Measurements from ENCODE around the gene EXTL2.
"Not testable (repeated sequence)": the region's sequence is repeated elsewhere in the genome, so short reads cannot be mapped to it uniquely, and the experiment has no call there.

EXTL2 gene

DNA sequence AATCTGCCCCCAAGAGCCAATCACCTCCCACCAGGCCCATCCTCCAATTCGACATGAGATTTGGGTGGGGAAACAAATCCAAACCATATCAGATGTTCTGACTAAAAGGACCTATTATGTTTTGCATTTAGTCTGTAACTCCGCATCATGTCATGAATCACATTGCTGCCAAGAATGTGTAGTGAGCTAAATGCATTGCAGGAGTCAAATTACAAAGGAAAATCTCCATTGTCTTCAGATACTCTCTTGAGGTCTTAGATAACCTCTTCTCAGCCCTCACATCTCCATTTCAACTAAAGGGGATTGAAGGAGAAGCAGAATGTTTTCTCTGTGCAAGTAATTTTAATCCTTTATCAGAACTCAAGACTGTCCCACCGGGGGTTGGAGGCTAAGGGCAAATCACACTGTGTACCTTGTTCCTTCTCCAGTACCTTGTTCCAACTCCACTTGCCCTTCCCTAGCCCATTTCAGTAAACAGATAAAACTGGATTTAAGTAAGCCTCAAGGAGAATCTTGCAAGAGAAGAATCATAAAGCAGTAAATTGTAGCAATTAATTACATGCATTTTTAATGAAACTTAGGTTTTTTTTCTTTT, 34.1 kb downstream of the EXTL2 start:
- DNase-seq (ENCODE audit: low read depth) = peak; percentile 80

DNA sequence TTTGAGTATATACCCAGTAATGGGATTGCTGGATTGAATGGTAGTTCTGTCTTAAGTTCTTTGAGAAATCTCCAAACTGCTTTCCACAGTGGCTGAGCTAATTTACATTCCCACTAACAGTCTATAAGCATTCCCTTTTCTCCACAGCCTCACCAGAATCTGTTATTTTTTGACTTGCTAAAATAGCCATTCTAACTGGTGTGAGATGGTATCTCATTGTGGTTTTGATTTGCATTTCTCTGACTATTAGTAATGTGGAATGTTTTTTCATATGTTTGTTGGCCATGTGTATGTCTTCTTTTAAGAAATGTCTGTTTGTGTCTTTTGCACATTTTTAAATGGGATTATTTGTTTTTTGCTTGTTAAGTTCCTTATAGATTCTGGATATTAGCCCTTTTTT, 39.5 kb downstream of the EXTL2 start:
- peak; percentile 70 for DNase-seq (ENCODE audit: low read depth)

DNA sequence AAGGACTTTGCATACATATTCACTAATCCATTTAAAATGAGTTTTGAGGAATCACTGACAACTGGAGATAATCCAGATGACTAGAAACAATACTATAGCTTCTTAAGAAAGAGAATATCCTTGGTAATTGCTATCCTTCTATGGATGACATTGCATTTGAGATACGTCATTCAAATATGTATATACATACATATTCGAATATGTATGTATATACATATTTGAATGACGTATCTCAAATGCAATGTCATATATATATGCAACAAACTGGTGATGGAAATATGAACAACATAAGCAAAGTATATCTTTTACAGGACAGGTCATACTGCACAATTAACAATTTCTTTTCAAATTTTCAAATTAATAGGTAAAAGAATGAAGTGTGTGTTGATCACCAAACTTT, 41.7 kb downstream of the EXTL2 start:
- no peak for DNase-seq (ENCODE audit: low read depth)

DNA sequence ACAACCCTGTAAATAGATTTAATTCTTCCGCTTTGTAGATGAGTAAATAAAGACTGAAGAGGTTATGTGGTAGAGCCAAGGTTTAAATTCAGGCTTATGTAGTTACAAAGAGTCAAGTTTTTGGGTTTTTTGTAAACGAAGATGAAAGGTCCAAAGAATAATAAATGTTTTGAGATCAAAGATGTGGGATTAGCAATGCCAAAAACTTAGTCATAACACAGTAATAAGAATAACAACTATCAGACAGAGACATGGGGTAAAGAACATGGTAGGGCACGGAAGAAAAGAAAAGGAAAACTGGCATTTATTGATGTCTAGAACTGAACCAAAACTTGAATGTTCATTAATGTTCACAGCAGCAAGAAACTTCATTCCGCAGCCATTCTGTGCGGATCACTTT, 42.9 kb downstream of the EXTL2 start:
- no peak for DNase-seq (ENCODE audit: low read depth)

DNA sequence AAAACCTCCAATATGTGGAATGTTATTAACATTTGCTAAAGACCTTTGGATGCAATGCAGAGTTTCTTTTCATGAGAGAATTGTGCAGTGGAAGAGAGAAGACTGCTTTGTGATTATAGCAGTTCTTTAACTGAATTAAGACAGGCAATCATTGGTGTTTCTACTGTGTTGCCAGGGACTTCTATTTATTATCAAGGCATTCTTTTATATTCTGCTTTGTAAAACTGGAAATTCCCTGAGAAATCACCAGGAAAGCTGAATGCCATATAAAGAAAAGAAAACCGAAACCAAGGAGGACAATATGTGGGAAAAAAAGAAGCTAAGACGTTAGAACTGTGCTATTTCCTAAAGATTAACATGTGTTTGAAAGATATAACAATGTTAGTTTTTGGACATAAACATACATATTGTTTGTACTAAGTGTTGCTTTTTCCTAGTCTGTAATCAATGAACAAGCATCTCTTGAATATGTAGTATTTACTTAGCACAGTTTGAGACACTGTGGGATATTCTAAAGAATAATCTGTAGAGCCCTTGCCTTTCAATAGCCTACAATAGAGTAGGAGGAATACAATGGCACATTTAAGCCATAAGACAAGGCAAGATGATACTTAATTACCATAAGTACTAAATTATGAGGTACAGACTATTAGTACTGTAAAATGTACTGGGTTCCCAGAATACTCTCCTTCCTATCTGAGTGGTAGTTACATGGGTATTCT, 47.1 kb downstream of the EXTL2 start:
- peak; percentile 24 for DNase-seq (ENCODE audit: low read depth)

DNA sequence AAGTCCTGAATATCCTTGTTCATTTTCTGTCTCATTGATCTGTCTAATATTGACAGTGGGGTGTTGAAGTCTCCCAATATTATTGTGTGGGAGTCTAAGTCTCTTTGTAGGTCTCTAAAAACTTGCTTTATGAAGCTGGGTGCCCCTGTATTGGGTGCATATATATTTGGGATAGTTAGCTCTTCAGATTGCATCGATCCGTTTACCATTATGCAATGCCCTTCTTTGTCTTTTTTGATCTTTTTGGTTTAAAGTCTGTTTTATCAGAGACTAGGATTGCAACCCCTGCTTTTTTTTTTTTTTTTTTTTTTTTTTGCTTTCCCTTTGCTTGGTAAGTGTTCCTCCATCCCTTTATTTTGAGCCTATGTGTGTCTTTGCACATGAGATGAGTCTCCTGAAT, 51.5 kb downstream of the EXTL2 start:
- not testable (repeated sequence) for DNase-seq (ENCODE audit: low read depth)

DNA sequence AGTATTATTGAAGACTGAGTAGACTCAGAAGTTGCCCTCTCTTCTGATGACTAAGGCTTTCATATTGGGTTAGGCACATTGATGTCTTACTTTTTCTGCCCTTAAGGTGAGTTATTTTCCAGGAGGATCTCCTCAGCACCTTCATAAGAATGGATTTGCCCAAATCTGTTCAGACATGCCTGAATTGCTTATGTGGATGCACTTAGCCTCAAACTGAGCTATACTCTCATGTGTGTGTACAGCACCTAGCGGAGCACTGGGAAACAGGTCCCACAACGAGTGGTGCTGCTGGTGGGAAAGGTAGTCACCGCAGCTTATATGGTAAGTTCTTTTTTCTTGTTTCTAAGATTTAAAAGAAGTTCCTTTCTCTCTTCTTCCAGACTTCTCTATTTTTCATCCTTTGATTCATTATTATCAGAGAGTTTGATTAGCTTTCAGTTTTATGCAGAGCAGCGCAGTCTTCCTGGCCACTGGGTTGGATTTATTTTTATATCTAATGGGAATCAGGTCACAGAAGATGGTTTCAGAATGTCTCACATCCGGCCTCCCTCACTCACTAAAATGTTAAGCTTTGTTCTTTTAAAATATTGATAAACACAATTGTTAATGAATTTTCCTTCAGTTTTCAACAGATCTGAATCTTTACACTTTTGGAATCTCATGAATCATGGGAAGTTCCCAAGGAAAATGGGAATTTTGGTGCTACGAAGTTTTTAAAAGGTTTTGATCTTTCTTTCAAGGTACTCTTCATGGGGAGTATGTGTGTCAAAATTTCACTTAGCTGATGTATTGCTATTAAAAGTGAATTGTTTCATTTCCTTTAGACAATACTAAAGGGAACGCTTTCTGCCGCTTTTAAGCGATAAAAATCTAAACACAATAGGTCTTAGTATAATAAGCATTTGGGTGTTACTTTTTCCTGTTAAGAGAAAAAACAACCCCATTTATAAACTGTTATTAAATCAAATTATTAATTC, 58.5 kb downstream of the EXTL2 start:
- no peak for DNase-seq (ENCODE audit: low read depth)

DNA sequence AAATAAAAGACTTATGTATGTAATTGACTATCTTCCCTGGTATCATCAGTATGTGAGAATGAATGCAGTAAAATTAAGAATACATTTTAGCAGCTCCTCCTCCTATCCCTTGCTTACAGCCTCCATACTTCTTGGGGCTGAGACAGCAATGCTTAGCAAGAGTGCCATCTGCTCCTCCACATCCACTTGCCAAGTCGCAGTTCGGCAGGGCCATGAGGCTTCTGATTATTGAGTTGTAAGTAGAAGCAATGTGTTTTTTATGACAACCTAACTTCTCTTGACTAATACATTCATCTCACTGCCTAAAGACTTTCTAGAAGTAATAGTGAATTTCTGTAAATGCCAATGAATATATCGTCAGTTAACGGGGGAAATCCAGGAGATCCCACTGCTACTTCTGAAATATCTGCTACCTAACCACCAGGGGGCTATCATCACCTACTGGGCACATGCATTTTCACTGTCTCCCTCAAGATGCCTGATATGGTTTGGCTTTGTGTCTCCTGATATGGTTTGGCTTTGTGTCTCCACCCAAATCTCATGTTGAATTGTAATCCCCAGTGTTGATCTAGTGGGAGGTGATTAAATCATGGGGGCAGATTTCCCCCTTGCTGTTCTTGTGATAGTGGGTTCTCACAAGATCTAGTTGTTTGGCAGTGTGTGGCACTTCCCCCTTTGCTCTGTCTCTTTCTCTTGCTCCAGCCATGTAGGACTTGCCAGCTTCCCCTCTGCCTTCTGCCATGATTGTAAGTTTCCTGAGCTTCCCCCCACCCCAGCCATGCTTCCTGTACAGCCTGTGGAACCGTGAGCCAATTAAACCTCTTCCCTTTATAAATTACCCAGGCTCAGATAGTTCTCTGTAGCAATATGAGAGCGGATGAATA, 59.6 kb downstream of the EXTL2 start:
- peak; percentile 37 for DNase-seq (ENCODE audit: low read depth)

DNA sequence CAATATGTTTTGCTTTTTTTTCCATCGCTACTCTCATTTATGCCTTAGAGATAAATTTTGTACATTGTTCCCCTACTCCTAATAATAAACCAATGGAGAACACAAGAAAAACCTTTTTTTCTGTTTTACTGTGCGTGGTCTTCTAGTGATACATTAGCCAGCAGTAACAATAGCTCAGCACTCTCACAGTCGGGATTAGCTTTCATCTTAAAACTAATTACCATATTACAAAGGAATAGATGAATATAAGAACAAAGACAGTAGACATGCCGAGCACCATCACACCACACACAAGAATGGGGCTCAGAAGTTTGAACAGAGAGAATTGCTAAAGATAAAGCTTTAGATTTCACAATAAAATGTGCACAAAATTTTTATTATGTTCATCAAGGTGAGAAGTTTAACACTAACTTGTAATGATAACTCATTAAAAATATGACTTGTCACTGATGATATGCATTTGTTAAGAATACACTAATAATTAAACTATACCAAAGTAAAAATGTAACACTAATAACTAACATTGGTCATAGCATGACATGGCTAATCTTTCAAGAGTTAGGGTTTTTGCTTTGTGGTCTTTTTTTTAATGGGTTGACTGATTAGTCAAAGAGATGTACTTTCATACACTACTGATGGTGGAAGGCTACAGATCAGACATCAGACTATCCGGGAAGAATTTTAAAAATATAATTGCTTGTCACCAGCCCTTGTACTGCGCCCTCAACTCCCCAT, 61.8 kb downstream of the EXTL2 start:
- DNase-seq (ENCODE audit: low read depth) = no peak

DNA sequence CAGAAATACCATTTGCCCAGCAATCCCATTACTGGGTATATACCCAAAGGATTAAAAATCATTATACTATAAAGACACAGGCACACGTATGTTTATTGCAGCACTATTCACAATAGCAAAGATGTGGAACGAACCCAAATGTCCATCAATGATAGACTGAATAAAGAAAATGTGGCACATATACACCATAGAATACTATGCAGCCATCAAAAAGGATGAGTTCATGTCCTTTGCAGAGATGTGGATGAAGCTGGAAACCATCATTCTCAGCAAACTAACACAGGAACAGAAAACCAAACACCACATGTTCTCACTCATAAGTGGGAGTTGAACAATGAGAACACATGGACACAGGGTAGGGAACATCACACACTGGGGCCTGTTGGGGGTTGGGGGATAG, 69.0 kb downstream of the EXTL2 start:
- DNase-seq (ENCODE audit: low read depth) = not testable (repeated sequence)
